Measurements from ENCODE around the gene CHST8.

DNA sequence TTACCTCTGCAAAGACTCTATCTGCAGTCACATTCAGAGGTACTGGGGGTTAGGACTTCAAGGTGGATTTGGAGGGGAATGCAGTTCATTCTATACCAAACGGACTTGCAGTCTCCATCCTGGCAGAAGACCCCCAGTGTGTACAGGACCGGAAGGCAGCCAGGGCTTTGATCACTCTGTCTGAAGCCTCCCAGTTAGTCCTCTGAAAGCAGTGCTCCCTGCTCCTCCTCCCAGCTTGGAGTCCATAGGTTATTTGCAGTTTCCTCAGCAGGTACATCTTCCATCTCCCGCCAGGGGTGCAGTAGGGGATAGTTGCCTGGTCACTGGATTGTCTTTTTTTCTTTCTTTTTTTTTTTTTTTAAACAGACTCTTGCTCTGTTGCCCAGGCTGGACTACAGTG is 96.1 kb downstream of the CHST8 start:
- TF ChIP-seq, protein P1, sequence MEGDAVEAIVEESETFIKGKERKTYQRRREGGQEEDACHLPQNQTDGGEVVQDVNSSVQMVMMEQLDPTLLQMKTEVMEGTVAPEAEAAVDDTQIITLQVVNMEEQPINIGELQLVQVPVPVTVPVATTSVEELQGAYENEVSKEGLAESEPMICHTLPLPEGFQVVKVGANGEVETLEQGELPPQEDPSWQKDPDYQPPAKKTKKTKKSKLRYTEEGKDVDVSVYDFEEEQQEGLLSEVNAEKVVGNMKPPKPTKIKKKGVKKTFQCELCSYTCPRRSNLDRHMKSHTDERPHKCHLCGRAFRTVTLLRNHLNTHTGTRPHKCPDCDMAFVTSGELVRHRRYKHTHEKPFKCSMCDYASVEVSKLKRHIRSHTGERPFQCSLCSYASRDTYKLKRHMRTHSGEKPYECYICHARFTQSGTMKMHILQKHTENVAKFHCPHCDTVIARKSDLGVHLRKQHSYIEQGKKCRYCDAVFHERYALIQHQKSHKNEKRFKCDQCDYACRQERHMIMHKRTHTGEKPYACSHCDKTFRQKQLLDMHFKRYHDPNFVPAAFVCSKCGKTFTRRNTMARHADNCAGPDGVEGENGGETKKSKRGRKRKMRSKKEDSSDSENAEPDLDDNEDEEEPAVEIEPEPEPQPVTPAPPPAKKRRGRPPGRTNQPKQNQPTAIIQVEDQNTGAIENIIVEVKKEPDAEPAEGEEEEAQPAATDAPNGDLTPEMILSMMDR (conservative IDR thresholded peaks at IDR 0.05 in 1 of 2, IDR thresholded peaks at IDR 0.05 in 1 of 2; ENCODE audit: extremely low read depth in 1 of 2, insufficient read depth in 1 of 2, low read depth in 1 of 2, low read length in 2 of 2) = no peak
- no peak for TF ChIP-seq EZH2 (IDR thresholded peaks at IDR 0.05; ENCODE audit: borderline replicate concordance, low read length)

All from mammary epithelial cell (primary cell).